Measurements from ENCODE around the gene HEXIM2.

DNA sequence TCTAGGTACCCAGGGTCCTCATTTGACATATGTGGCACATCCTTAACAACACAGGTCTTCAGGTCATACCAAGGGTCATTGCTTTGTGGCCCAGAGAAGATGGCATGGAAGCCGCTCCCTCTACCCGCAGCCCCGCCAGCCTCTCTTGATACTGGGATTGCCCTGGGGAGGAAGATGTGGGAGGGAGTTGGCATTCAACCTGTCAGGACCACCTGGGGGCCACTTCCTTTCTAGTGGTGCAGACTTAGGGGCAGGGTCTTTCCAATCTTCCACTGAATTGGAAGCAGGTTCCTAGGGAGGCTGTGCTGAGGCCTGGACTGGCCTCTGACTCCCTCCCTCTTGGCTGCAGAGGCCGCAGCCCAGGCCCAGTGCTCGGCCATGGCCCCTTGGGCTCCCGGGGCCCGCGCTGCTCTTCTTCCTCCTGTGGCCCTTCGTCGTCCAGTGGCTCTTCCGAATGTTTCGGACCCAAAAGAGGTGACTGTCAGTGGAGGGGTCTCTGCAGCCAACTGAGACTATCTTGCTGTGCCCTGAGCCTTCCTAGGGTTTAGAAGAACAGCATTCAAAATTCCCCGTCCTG lies 18.5 kb upstream of the HEXIM2 start:
- TF ChIP-seq, protein P1, sequence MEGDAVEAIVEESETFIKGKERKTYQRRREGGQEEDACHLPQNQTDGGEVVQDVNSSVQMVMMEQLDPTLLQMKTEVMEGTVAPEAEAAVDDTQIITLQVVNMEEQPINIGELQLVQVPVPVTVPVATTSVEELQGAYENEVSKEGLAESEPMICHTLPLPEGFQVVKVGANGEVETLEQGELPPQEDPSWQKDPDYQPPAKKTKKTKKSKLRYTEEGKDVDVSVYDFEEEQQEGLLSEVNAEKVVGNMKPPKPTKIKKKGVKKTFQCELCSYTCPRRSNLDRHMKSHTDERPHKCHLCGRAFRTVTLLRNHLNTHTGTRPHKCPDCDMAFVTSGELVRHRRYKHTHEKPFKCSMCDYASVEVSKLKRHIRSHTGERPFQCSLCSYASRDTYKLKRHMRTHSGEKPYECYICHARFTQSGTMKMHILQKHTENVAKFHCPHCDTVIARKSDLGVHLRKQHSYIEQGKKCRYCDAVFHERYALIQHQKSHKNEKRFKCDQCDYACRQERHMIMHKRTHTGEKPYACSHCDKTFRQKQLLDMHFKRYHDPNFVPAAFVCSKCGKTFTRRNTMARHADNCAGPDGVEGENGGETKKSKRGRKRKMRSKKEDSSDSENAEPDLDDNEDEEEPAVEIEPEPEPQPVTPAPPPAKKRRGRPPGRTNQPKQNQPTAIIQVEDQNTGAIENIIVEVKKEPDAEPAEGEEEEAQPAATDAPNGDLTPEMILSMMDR (IDR thresholded peaks at IDR 0.05): no peak
- TF ChIP-seq POLR2A (IDR thresholded peaks at IDR 0.05) (no peak), EP300 (IDR thresholded peaks at IDR 0.05; ENCODE audit: low read depth) (no peak)
